HepG2 (cell line): ENCODE data around the gene EGFR. TPM values are rescaled to one million over a fixed set of nuclear protein-coding genes. Genes with fewer than 3 reads are reported as not detected.

Experiments
- CHD2 ChIP-seq: IDR thresholded peaks from 2 replicates; pipeline ENCODE4 v1.6.1; 2011; ENCODE audit warnings: low read depth, low read length, improper control_type of control experiment
- DNMT1 ChIP-seq: sonication (generic); formaldehyde crosslinking; IDR thresholded peaks from 2 replicates; pipeline ENCODE4 v1.5.1; 2020; ENCODE audit warnings: mild to moderate bottlenecking, missing genetic modification reagents
- HOXA5 ChIP-seq: sonication (generic); formaldehyde crosslinking; IDR thresholded peaks from 2 replicates; pipeline ENCODE4 v1.4.0; 2020; ENCODE audit warnings: missing genetic modification reagents
- MXD4 ChIP-seq: IDR thresholded peaks from 2 replicates; pipeline ENCODE4 v1.6.1; 2016; ENCODE audit warnings: mild to moderate bottlenecking, missing biosample characterization, missing genetic modification reagents
- RXRB ChIP-seq: IDR thresholded peaks from 2 replicates; pipeline ENCODE4 v1.6.1; 2016; ENCODE audit warnings: borderline replicate concordance, missing genetic modification reagents, missing compliant biosample characterization
- TBX2 ChIP-seq: sonication (generic); formaldehyde crosslinking; IDR thresholded peaks from 2 replicates; pipeline ENCODE4 v1.5.0; 2020; ENCODE audit warnings: missing genetic modification reagents, mild to moderate bottlenecking, borderline replicate concordance
- TEAD3 ChIP-seq: optimal IDR thresholded peaks from 2 replicates; pipeline ENCODE3; 2016; ENCODE audit warnings: borderline replicate concordance
- ZBTB7B ChIP-seq: sonication (generic); formaldehyde crosslinking; IDR thresholded peaks from 2 replicates; pipeline ENCODE4 v1.4.0; 2020; ENCODE audit warnings: missing genetic modification reagents
- ZNF10 ChIP-seq: sonication (generic); formaldehyde crosslinking; IDR thresholded peaks from 2 replicates; pipeline ENCODE4 v1.4.0; 2020; ENCODE audit warnings: mild to moderate bottlenecking, low read depth, missing genetic modification reagents, borderline replicate concordance
- ZNF121 ChIP-seq: sonication (generic); formaldehyde crosslinking; IDR thresholded peaks from 2 replicates; pipeline ENCODE4 v1.5.0; 2020; ENCODE audit warnings: mild to moderate bottlenecking, missing genetic modification reagents
- ZNF468 ChIP-seq: sonication (generic); formaldehyde crosslinking; IDR thresholded peaks from 2 replicates; pipeline ENCODE4 v1.8.0; 2022; ENCODE audit warnings: mild to moderate bottlenecking, moderate library complexity, missing genetic modification reagents
- ZNF724P ChIP-seq: sonication (generic); formaldehyde crosslinking; IDR thresholded peaks from 2 replicates; pipeline ENCODE4 v1.8.0; 2022; ENCODE audit warnings: missing genetic modification reagents, borderline replicate concordance
- ZNF761 ChIP-seq: sonication (generic); formaldehyde crosslinking; conservative IDR thresholded peaks from 2 replicates; pipeline ENCODE4 v1.4.0; 2020; ENCODE audit warnings: mild to moderate bottlenecking, missing genetic modification reagents
- ZNF772 ChIP-seq: sonication (generic); formaldehyde crosslinking; IDR thresholded peaks from 2 replicates; pipeline ENCODE4 v1.5.0; 2020; ENCODE audit warnings: mild to moderate bottlenecking, missing genetic modification reagents
- ZNF782 ChIP-seq: sonication (generic); formaldehyde crosslinking; IDR thresholded peaks from 2 replicates; pipeline ENCODE4 v1.4.0; 2020; ENCODE audit warnings: missing genetic modification reagents, mild to moderate bottlenecking, borderline replicate concordance
- ZNF788 ChIP-seq: sonication (generic); formaldehyde crosslinking; IDR thresholded peaks from 2 replicates; pipeline ENCODE4 v1.5.0; 2020; ENCODE audit warnings: mild to moderate bottlenecking, missing genetic modification reagents, borderline replicate concordance
- polyA plus RNA-seq, 8 experiments: library from polyadenylated mRNA; depleted of rRNA in 3 of 8; stranded (reverse) in 7 of 8; unstranded in 1 of 8; fragments of >200 nt; fragmentation: Illumina TruSeq in 4 of 8; extraction: Trizol in 4 of 8; gene quantifications; 2 replicates each; pipeline versions ENCODE4 v1.2.1 to v1.2.3, GENCODE V29; 2011 to 2016; ENCODE audit warnings: low read depth in 4 of 8, missing spikeins in 1 of 8, mixed read lengths in 1 of 8; ENCODE audit not compliant: insufficient read depth in 1 of 8
- total RNA-seq, 5 experiments: library from RNA; depleted of rRNA; stranded (reverse); fragments of >200 nt; fragmentation: Illumina TruSeq; extraction: Trizol; gene quantifications; 2 replicates each; pipeline ENCODE4 v1.2.3, GENCODE V29; 2016; ENCODE audit warnings: low read depth in 1 of 5
- TF ChIP-seq, protein P1 (sequence below): sonication (generic); formaldehyde crosslinking; IDR thresholded peaks from 2 replicates; pipeline ENCODE4 v1.8.1; 2023; ENCODE audit warnings: missing genetic modification reagents, mild to moderate bottlenecking, borderline replicate concordance
- TF ChIP-seq, protein P2 (sequence below): sonication (generic); formaldehyde crosslinking; conservative IDR thresholded peaks from 2 replicates; pipeline ENCODE4 v1.4.0; 2020; ENCODE audit warnings: mild to moderate bottlenecking, missing genetic modification reagents, moderate library complexity
- TF ChIP-seq, protein P3 (sequence below): IDR thresholded peaks from 2 replicates; pipeline ENCODE4 v1.6.1; 2016; ENCODE audit warnings: mild to moderate bottlenecking, missing biosample characterization, missing genetic modification reagents
- TF ChIP-seq, protein P4 (sequence below): sonication (generic); formaldehyde crosslinking; conservative IDR thresholded peaks from 2 replicates; pipeline ENCODE4 v1.4.0; 2020; ENCODE audit warnings: missing genetic modification reagents
- TF ChIP-seq, protein P5 (sequence below): sonication (generic); formaldehyde crosslinking; IDR thresholded peaks from 2 replicates; pipeline ENCODE4 v1.8.0; 2022; ENCODE audit warnings: missing genetic modification reagents, low read depth, mild to moderate bottlenecking, borderline replicate concordance
- TF ChIP-seq, protein P6 (sequence below): sonication (generic); formaldehyde crosslinking; IDR thresholded peaks from 2 replicates; pipeline ENCODE4 v1.4.0; 2020; ENCODE audit warnings: mild to moderate bottlenecking, missing genetic modification reagents

Gene EGFR
- total and polyA plus RNA-seq, 2 of the 13 experiments (the other 11 are each of a cell fraction or from before 2014, with no cell fraction given): 7.0 to 10.0 TPM

DNA sequence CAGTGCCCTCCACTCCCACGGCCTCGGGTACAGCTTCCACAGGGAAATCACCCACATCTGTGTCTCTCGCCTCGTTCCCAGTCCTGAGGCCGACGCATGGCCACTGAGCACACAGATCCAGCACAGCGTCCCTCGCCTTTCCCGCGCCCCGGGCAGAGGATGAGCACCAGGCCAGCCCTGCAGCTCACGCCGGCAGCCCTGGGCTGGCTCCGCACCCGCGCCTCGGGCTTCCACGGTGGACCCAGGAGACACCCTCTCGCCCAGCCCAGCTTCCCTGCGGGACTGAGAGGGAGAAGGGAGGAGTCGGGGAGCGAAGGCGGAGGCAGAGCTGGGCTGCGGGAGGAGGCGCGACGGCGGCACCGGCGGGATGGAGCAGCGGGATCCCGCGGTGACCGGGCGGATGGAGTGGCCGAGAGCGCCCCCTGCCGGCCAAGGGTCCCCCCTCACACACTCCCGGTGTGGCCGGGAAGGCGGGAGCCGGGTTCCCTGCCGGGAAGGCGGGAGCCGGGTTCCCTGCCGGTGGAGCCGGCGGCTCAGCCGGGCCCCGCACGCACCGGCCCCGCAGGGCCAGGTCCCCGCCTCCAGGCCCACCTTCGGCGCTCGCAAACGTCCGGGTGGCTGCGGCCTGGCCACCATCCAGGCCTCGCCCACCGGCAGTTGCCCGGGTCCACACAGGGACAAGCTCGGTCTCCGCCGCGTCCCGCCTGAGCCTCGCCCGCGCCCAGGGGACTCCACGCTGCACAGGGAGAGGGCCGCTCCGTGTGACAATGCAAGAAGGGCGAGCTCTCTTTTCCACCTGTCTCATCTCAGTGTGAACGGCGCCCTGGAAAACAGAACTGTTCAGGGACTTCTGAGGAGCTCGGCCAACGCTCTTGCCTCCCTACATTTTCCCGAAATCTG lies 236.0 kb downstream of the EGFR start (continued):
- TF ChIP-seq ZNF772 (CRISPR knock-in tag) (peak; percentile 16; the same call in 1 of the 2 replicates), CHD2 (0 out of 2 replicates have a peak, but pooled peaks have one; percentile 11), ZNF761 (CRISPR knock-in tag) (no peak), ZNF121 (CRISPR knock-in tag) (no peak), ZNF724P (CRISPR knock-in tag) (0 out of 2 replicates have a peak, but pooled peaks have one; percentile 17), DNMT1 (CRISPR knock-in tag) (no peak; the same call in 1 of the 2 replicates), TEAD3 (CRISPR knock-in tag) (no peak), ZNF788 (CRISPR knock-in tag) (peak; percentile 50; the same call in 1 of the 2 replicates), TBX2 (CRISPR knock-in tag) (peak; percentile 31), RXRB (CRISPR knock-in tag) (no peak; the same call in 1 of the 2 replicates), ZBTB7B (no peak), ZNF468 (CRISPR knock-in tag) (0 out of 2 replicates have a peak, but pooled peaks have one; percentile 77), ZNF10 (no peak), MXD4 (CRISPR knock-in tag) (peak; percentile 49; the same call in 1 of the 2 replicates), ZNF782 (peak; percentile 76; the same call in 1 of the 2 replicates), HOXA5 (CRISPR knock-in tag) (no peak)
- TF ChIP-seq, protein P1, sequence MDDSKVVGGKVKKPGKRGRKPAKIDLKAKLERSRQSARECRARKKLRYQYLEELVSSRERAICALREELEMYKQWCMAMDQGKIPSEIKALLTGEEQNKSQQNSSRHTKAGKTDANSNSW (CRISPR knock-in tag): no peak
- TF ChIP-seq, protein P2, sequence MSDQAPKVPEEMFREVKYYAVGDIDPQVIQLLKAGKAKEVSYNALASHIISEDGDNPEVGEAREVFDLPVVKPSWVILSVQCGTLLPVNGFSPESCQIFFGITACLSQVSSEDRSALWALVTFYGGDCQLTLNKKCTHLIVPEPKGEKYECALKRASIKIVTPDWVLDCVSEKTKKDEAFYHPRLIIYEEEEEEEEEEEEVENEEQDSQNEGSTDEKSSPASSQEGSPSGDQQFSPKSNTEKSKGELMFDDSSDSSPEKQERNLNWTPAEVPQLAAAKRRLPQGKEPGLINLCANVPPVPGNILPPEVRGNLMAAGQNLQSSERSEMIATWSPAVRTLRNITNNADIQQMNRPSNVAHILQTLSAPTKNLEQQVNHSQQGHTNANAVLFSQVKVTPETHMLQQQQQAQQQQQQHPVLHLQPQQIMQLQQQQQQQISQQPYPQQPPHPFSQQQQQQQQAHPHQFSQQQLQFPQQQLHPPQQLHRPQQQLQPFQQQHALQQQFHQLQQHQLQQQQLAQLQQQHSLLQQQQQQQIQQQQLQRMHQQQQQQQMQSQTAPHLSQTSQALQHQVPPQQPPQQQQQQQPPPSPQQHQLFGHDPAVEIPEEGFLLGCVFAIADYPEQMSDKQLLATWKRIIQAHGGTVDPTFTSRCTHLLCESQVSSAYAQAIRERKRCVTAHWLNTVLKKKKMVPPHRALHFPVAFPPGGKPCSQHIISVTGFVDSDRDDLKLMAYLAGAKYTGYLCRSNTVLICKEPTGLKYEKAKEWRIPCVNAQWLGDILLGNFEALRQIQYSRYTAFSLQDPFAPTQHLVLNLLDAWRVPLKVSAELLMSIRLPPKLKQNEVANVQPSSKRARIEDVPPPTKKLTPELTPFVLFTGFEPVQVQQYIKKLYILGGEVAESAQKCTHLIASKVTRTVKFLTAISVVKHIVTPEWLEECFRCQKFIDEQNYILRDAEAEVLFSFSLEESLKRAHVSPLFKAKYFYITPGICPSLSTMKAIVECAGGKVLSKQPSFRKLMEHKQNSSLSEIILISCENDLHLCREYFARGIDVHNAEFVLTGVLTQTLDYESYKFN: peak; percentile 30; the same call in 1 of the 2 replicates
- TF ChIP-seq, protein P3, sequence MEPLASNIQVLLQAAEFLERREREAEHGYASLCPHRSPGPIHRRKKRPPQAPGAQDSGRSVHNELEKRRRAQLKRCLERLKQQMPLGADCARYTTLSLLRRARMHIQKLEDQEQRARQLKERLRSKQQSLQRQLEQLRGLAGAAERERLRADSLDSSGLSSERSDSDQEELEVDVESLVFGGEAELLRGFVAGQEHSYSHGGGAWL (CRISPR knock-in tag): peak; percentile 22
- TF ChIP-seq, protein P4, sequence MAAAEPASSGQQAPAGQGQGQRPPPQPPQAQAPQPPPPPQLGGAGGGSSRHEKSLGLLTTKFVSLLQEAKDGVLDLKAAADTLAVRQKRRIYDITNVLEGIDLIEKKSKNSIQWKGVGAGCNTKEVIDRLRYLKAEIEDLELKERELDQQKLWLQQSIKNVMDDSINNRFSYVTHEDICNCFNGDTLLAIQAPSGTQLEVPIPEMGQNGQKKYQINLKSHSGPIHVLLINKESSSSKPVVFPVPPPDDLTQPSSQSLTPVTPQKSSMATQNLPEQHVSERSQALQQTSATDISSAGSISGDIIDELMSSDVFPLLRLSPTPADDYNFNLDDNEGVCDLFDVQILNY (CRISPR knock-in tag): no peak
- TF ChIP-seq, protein P5, sequence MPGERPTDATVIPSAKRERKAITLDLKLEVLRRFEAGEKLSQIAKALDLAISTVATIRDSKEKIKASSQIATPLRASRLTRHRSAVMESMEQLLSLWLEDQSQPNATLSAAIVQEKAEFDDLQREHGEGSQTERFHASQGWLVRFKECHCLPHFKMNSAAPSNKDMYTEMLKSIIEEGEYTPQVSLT (CRISPR knock-in tag): no peak
- TF ChIP-seq, protein P6, sequence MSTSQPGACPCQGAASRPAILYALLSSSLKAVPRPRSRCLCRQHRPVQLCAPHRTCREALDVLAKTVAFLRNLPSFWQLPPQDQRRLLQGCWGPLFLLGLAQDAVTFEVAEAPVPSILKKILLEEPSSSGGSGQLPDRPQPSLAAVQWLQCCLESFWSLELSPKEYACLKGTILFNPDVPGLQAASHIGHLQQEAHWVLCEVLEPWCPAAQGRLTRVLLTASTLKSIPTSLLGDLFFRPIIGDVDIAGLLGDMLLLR (CRISPR knock-in tag): peak; percentile 12; the same call in 1 of the 2 replicates
